ENCODE measurements around the gene PGAM5. TPM values are rescaled to one million over a fixed set of nuclear protein-coding genes. Genes with fewer than 3 reads are reported as not detected.
A peak's percentile ranks its signal among the peaks of the same experiment; 100 is the strongest.
"Not testable (repeated sequence)": the region's sequence is repeated elsewhere in the genome, so short reads cannot be mapped to it uniquely, and the experiment has no call there.

PGAM5 gene
- total RNA-seq, 2 donors from 2014 or later, result 21.5 to 24.2 TPM

DNA sequence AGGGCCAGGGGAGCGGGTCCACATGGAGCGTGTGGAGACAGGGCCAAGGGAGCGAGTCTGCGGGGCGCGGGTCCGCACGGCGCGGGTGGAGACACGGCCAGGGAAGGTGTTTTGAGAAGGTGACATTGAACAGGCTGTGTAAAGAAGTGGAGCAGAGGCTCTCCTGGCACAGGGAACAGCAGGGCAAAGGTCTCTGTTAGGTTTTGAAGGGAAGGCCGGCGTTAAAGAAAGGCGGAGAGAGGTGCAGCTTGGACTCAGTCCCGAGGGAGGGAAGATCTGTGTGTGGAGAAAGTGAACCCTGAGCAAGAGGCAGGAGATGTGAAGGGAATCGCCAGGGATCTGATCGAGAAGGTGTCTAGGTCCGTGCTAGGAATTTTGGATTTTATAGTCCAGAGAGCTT is 21.4 kb upstream of the PGAM5 start:
- H3K27me3 ChIP-seq (replicated peaks; ENCODE audit: insufficient read depth), result no peaks in the 10 kb centered on the region
- ATAC-seq (ENCODE audit: insufficient number of reproducible peaks, low FRiP score, low read depth) (no peak), DNase-seq (ENCODE audit: low spot score) (no peak)
- H3K4me1 ChIP-seq (ENCODE audit: control insufficient read depth in 1 of 2, low read depth in 2 of 2), result peaks cover 5 to 18% of the 10 kb centered on the region in 2 donors
- TF ChIP-seq, protein P1, sequence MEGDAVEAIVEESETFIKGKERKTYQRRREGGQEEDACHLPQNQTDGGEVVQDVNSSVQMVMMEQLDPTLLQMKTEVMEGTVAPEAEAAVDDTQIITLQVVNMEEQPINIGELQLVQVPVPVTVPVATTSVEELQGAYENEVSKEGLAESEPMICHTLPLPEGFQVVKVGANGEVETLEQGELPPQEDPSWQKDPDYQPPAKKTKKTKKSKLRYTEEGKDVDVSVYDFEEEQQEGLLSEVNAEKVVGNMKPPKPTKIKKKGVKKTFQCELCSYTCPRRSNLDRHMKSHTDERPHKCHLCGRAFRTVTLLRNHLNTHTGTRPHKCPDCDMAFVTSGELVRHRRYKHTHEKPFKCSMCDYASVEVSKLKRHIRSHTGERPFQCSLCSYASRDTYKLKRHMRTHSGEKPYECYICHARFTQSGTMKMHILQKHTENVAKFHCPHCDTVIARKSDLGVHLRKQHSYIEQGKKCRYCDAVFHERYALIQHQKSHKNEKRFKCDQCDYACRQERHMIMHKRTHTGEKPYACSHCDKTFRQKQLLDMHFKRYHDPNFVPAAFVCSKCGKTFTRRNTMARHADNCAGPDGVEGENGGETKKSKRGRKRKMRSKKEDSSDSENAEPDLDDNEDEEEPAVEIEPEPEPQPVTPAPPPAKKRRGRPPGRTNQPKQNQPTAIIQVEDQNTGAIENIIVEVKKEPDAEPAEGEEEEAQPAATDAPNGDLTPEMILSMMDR (IDR thresholded peaks at IDR 0.05), result no peak
- no peaks in the 10 kb centered on the region for H3K9me3 ChIP-seq
- H3K27ac ChIP-seq, result peak overlapping the region in 1 of 2 donors; percentile 5
- H3K4me3 ChIP-seq, result no peak overlapping the region
- no peaks in the 10 kb centered on the region for H3K36me3 ChIP-seq

DNA sequence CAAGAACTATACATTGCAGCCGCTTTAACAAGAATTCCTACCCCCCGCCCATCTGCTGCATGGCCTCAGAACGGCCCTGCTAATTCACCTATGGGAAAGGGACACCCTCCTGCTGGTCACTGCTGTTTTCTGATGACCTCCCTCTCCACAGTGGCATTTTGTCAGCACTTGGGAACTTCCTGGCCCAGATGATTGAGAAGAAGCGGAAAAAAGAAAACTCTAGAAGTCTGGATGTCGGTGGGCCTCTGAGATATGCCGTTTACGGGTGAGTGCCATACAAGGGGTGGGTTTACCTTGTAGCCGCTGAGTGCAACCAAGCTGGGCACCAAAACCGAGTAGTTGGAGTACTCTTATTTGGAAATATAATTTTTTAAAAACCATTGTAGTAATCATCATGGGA is 20.5 kb upstream of the PGAM5 start:
- DNase-seq (ENCODE audit: low spot score) (no peak), ATAC-seq (ENCODE audit: insufficient number of reproducible peaks, low FRiP score, low read depth) (no peak)
- TF ChIP-seq, protein P1 (IDR thresholded peaks at IDR 0.05), result no peak
- peak overlapping the region; percentile 17 to 53 for H3K27ac ChIP-seq
- no peaks in the 10 kb centered on the region for H3K36me3 ChIP-seq
- no peaks in the 10 kb centered on the region for H3K9me3 ChIP-seq
- no peaks in the 10 kb centered on the region for H3K27me3 ChIP-seq (replicated peaks; ENCODE audit: insufficient read depth)
- no peak overlapping the region for H3K4me3 ChIP-seq
- peaks cover 5 to 17% of the 10 kb centered on the region in 2 donors for H3K4me1 ChIP-seq (ENCODE audit: control insufficient read depth in 1 of 2, low read depth in 2 of 2)

DNA sequence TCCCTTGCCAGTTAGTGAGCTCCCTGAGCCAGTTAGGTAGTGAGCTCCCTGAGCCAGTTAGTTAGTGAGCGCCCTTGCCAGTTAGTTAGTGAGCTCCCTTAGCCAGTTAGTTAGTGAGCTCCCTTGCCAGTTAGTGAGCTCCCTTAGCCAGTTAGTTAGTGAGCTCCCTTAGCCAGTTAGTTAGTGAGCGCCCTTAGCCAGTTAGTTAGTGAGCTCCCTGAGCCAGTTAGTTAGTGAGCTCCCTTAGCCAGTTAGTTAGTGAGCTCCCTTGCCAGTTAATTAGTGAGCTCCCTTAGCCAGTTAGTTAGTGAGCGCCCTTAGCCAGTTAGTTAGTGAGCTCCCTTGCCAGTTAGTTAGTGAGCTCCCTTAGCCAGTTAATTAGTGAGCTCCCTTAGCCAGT is 18.6 kb upstream of the PGAM5 start:
- not testable (repeated sequence) for H3K27me3 ChIP-seq (replicated peaks; ENCODE audit: insufficient read depth); H3K36me3 ChIP-seq; ATAC-seq (ENCODE audit: insufficient number of reproducible peaks, low FRiP score, low read depth); H3K4me1 ChIP-seq (ENCODE audit: control insufficient read depth in 1 of 2, low read depth in 2 of 2); DNase-seq (ENCODE audit: low spot score); H3K27ac ChIP-seq; H3K9me3 ChIP-seq; H3K4me3 ChIP-seq

DNA sequence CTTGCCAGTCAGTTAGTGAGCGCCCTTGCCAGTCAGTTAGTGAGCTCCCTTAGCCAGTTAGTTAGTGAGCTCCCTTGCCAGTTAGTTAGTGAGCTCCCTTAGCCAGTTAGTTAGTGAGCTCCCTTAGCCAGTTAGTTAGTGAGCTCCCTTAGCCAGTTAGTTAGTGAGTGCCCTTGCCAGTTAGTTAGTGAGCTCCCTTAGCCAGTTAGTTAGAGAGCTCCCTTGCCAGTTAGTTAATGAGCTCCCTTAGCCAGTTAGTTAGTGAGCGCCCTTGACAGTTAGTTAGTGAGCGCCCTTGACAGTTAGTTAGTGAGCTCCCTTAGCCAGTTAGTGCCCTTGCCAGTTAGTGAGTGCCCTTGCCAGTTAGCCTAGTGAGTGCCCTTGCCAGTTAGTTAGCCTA is 15.8 kb upstream of the PGAM5 start:
- H3K27ac ChIP-seq; DNase-seq (ENCODE audit: low spot score); ATAC-seq (ENCODE audit: insufficient number of reproducible peaks, low FRiP score, low read depth); H3K4me1 ChIP-seq (ENCODE audit: control insufficient read depth in 1 of 2, low read depth in 2 of 2); H3K4me3 ChIP-seq; H3K27me3 ChIP-seq (replicated peaks; ENCODE audit: insufficient read depth); H3K9me3 ChIP-seq: not testable (repeated sequence)
- H3K36me3 ChIP-seq, result peaks cover 16% of the 10 kb centered on the region

DNA sequence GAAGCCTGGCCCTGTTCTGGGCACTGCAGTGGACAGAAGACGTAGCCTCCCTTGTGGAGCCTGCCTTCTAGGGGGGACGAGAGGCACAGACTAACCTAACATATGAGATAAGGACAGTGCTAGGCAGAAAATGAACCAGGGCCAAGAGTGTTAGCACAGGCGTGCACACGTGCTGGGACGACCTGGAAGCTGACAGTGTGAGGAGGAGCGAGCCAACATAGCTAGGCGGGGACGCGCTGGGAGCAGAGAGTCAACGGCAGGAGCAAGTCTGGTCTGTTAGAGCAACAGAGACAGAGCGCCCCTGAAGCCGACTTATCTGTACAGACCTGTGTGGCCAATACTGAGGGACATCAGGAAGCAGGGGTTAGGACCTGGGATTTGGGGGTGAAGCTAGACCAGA is 15.2 kb upstream of the PGAM5 start:
- Histone ChIP-seq H3K4me1 (ENCODE audit: control insufficient read depth in 1 of 2, low read depth in 2 of 2) (peaks cover 0 to 4% of the 10 kb centered on the region in 2 donors), H3K27ac (no peak overlapping the region), H3K27me3 (replicated peaks; ENCODE audit: insufficient read depth) (no peaks in the 10 kb centered on the region), H3K36me3 (peaks cover 16% of the 10 kb centered on the region), H3K9me3 (no peaks in the 10 kb centered on the region), H3K4me3 (no peak overlapping the region)
- DNase-seq (ENCODE audit: low spot score) (no peak), ATAC-seq (ENCODE audit: insufficient number of reproducible peaks, low FRiP score, low read depth) (no peak)
- TF ChIP-seq, protein P1 (IDR thresholded peaks at IDR 0.05), result no peak

DNA sequence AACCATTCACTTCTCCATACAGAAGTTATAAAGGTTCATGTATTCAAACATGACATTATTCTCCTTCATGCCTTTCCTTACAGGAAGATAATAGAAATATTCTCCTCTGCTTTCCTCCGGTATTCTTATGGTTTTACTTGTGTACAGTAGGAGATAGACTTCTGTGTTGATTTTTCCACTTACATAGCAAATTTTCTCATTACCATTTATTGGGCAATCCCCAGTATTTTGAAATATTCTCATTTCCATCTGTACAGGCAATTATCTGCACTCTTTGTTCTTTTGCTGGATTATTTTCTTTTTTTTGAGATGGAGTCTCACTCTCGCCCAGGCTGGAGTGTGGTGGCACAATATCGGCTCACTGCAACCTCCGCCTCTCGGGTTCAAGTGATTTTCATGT is 12.3 kb upstream of the PGAM5 start:
- Histone ChIP-seq H3K4me1 (ENCODE audit: control insufficient read depth in 1 of 2, low read depth in 2 of 2) (no peaks in the 10 kb centered on the region), H3K27ac (no peak overlapping the region), H3K36me3 (peaks cover 21% of the 10 kb centered on the region), H3K9me3 (no peaks in the 10 kb centered on the region), H3K4me3 (no peak overlapping the region), H3K27me3 (replicated peaks; ENCODE audit: insufficient read depth) (no peaks in the 10 kb centered on the region)
- DNase-seq (ENCODE audit: low spot score) (no peak), ATAC-seq (ENCODE audit: insufficient number of reproducible peaks, low FRiP score, low read depth) (no peak)
- TF ChIP-seq, protein P1 (IDR thresholded peaks at IDR 0.05), result no peak
